ENCODE data around the gene PTH1R.
A peak's percentile ranks its signal among the peaks of the same experiment; 100 is the strongest.
"Not testable (repeated sequence)": the region's sequence is repeated elsewhere in the genome, so short reads cannot be mapped to it uniquely, and the experiment has no call there.

Gene PTH1R

DNA sequence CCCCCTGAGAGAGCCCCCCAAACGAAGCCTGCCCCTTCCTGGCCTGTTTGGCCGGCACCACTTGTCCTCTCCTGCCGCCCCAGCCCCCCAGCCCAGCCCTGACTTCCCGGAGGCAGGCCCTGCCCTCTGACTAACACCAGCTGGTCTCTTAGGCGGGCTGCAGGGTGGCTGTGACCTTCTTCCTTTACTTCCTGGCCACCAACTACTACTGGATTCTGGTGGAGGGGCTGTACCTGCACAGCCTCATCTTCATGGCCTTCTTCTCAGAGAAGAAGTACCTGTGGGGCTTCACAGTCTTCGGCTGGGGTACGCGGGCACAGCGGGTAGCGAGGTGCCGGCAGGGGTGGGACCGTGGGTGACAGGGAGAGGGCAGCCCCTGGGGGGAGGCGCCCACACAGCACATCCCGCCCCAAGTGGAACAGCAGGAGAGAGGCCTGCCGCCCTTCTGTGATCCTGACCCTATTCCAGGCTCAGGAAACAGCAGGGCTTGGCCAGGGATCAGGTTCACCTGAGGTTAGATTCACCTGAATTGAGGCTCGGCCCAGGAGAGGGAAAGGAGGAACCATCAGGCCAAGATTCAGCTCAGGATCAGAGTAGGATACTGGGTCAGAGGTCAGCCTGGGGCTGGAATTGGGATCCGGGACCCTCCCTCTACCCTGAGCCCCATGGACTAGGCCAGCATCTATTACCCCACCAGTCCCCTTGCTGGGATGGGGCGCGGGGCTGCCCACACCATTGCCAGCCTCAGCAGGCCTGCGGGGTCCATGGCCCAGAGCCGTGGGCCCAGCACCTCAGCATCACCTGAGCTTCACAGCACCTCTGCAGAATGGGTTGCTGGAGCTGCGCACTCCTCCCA, 21.9 kb downstream of the PTH1R start:
- DNase-seq (ENCODE audit: low spot score) = no peak

DNA sequence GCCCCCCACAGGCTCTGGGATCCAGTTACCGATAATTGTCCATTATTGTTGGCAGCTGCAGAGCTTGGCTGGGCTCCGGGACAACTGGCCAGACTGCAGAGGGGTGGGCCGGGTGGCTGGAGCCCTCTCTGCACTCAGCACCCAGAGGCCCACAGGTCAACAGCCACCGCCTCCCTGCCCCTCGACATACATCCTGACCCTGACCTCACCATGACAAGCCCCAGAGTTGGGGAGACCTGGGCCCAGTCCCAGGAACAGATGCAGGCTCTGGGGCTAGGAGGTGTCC, 22.4 kb downstream of the PTH1R start:
- DNase-seq (ENCODE audit: low spot score) = no peak

DNA sequence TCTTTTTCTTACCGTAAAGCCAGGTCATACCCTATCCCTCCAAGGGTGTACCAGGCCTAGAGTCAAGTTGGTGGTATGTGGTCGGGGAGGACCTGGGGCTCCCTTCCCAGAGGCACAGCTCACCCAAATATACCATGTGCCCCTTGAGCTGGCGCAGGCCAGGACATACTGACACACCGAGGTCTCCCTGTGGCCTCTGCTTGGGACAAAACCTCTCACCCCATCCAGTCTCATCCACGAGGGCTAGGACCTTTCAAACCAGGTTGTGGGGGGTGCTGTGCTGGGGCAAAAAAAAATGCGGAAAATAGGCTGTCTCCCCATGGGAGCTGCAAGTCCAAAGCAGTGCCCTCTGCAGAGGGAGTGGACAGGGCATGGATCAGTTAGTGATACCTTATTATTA, 22.8 kb downstream of the PTH1R start:
- DNase-seq (ENCODE audit: low spot score) = no peak

DNA sequence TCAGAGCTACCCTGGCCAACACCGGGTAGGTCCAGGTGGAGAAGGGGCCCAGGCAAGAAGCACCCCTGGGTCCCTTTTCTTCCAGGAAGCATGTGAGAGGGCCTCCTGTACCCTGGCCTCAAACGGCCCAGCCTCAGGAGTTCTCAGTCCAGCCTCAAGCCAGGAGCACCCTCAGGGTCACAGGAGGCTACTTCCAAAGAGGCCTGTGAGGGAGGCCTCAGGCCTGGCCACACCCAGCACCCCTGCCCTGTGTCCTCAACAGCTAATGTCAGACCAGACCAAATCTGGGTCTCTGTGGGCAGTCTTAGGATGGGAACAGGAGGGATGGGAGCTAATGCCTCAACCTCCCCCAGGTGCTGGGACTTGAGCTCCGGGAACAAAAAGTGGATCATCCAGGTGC, 23.5 kb downstream of the PTH1R start:
- no peak for DNase-seq (ENCODE audit: low spot score)

DNA sequence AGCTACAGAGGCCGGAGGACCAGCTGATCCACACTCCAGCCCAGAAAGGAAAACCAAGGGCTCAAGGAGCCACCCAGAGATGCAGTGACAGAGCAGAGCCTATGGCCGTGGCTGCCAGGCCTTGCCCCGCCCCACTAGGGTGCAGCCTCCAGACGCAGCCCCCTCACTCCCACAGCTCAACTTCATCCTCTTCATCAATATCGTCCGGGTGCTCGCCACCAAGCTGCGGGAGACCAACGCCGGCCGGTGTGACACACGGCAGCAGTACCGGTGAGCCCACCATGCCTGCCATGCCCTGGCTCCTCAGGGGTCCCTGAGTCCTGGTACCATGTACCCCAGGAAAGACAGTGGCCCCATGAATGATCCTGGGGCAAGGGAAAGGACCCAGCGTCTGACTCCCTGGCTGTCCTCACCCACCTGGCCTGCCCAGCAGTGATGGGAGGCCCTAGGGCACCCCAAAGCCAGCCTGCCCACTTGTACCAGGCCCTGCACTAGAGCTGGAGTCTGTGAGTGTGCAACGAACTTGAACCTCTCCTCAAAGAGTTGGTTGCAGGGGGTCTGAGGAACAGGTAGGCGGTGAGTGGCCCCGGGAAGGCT, 24.2 kb downstream of the PTH1R start:
- no peak for DNase-seq (ENCODE audit: low spot score)

DNA sequence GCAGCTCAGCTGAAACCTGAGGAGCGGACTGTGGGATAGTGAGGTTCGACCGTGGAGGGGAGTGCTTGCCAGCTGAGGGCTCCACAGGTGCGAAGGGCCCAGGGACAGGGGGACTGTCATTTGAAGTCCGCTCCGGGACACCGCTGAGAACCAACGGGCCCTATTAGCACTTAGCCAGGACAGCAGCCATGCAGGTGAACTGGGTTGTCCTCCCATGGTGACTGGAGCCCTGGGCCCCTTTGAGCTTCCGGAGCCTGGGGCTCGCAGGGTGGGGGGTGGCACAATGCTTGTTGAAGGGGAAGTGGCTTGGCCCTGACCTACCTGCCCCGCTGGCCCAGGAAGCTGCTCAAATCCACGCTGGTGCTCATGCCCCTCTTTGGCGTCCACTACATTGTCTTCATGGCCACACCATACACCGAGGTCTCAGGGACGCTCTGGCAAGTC, 24.7 kb downstream of the PTH1R start:
- DNase-seq (ENCODE audit: low spot score) = no peak

DNA sequence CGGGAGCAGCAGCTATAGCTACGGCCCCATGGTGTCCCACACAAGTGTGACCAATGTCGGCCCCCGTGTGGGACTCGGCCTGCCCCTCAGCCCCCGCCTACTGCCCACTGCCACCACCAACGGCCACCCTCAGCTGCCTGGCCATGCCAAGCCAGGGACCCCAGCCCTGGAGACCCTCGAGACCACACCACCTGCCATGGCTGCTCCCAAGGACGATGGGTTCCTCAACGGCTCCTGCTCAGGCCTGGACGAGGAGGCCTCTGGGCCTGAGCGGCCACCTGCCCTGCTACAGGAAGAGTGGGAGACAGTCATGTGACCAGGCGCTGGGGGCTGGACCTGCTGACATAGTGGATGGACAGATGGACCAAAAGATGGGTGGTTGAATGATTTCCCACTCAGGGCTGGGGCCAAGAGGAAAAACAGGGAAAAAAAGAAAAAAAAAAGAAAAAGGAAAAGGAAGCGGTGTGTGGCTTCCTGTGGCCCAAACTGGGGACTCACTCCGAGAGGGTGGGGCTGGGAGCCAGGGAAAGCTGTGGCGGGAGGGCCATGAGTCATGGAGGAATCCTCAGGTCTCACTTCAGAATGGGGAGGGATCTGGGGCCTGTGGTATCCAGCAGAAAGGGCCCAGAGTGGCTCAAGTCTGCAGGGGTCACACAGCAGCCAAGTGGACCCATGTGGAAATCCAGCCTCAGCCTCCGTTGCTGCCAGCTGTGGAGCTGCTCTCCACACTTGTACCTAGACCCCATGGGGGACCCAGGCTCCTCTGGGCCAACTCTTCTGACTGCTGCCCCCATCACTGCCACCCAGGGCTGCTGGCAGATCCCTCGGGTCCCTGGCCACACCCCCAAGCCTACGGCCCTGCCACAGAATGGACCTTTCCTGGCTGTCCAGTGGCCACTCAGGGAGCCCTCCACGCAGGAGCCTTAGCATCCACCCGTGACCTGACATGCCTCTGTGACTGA, 26.1 kb downstream of the PTH1R start:
- DNase-seq (ENCODE audit: low spot score) = no peak

DNA sequence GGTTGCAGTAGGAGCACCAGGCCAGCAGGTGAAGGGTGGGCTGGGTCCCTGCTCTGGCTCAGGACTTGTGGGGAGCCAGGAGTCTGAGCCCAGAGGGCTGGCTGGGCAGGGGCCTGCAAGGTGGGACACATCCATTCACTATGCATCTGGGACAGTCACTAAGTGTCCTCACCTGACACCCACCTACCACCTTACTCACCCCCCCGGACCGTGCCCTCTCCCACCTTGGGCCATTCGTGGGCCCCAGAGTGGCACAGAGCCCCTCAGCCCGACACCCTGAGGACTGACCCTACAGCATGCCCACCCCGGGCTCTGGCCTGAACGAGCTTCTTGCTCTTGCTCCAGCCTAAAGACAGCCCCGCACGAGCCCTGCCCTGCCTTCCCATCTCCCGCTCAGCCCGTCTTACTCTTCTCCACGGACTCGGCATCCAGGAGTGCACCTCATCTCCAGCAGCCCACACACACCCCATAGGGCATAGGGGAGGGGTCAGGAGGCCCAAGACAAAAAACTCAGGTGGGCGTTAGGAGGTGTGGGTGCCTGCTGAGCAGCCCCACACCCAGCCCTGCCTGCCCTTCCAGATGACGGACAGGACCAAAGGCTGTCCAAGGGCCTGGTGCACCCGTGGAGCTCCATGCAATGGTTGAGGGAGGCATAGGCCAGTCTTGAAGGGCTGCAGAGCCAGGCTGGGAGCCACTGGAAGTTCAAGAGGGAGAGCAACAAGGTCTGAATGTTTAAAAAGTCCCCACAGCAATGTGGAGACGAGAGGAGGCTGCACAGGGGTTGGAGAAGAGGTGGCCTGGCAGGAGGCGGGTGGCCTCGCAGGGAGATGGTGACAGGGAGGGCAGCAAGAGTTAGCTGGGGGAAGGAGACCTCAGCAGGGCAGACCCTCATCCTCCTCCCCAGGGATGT, 27.0 kb downstream of the PTH1R start:
- no peak for DNase-seq (ENCODE audit: low spot score)

DNA sequence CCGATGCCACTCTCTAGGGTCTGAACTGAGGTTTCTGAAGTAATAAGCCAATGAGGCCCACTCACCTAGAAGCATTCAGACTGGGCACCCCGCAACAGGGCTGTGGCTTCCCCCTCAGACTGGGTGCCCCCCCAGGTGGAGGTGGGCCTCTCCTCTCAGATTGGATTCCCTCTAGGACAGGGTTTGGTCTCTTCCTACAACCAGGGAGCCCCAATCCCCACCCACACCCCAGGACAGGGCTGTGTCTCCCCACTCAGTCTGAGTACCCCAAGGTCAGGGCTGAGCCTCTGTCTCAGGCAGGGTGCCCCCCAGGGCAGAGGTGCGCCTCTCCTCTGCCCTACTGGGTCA, 27.7 kb downstream of the PTH1R start:
- no peak for DNase-seq (ENCODE audit: low spot score)

DNA sequence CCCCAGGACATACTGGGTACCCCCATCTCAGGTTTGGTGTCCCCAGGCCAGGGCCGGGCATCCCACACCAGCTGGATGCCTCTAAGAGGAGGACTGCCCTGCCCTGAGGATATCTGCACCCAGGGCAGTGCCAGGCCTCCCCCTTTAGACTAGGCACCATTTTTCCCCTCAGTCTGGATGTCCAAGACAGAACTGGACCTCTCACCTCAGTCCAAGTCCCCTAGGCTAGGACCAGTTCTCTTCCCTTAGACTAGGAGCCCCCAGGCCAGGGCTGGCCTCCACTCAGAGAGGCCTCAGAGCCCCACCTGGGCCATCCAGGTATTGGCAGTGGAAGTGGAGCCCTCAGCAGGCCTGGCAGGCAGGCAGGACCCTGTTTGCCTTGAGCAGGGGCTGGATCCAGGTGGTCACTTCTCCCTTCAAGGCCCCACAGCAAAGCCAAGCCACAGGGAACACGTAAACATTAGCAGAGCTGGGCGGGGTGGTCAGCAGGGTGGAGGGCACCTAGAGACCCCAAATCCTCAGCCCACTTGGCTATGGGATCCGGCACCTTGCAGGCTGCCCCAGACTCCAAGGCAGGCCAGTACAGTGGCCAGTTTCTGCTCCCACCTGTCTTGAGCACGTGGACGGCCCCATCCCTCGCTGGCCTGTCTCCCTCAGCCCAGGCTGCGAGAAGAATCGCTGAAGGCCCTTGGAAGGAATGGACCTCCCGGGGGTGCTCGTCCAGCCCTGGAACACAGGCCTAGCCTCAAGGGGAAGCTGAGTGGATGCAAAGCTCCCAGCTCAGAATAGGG, 28.3 kb downstream of the PTH1R start:
- no peak for DNase-seq (ENCODE audit: low spot score)

DNA sequence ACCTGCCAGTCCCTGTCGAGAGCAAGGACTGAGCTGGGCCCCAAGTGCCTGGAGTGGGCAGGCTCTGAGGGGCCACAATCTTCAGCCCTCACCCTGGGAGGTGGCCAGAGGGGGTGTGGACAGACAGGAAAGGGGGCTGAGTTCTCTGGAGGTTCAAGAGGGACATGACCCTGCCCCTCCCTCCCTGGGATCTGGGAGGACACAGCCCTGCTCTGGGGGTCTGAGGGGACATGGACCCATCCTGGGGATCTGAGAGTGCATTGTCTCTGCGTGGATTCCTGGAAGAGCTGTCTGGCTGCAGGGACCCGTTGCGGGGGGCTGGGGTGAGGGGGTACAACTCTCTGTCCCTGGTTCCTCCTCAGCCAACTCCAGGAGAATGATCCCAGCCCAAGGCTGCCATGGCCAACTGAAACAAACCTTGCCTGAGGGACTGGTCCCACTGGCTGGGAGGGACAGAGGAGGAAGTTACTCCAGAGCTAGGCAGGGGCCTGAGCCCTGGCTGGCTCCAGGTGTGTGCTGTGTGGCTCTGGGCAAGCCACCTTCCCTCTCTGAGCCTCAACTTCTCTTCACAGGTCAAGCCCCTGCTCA, 29.0 kb downstream of the PTH1R start:
- no peak for DNase-seq (ENCODE audit: low spot score)

DNA sequence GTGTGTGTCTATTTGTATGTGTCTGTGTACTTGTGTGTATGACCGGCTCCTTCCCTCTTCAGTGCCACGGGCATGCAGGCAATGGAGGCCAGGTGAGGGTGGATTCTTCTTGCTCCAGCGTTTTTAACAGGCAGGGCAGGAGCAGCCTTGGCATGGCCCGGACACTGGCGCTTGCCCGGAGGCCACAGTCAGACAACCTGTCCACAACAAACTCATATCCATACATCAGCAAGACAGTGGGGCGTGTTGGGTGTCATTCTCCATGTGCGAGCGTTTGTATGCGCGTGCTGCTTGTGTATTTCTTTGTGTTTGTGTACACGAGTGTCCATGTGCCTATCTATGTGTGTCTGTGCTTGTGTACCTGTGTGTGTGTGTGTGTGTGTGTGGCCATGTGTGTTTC, 29.8 kb downstream of the PTH1R start:
- no peak for DNase-seq (ENCODE audit: low spot score)

DNA sequence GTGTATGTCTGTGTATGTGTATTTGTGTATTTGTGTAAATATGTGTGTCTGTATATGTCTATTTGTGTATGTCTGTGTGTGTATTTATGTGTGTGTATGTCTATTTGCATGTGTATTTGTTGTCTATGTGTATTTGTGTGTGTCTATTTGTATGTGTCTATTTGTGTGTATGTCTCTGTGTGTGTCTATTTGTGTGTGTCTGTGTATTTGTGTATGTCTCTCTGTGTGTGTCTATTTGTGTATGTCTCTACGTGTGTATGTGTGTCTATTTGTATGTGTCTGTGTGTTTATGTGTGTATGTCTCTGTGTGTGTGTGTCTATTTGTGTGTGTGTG, 30.4 kb downstream of the PTH1R start:
- no peak for DNase-seq (ENCODE audit: low spot score)

DNA sequence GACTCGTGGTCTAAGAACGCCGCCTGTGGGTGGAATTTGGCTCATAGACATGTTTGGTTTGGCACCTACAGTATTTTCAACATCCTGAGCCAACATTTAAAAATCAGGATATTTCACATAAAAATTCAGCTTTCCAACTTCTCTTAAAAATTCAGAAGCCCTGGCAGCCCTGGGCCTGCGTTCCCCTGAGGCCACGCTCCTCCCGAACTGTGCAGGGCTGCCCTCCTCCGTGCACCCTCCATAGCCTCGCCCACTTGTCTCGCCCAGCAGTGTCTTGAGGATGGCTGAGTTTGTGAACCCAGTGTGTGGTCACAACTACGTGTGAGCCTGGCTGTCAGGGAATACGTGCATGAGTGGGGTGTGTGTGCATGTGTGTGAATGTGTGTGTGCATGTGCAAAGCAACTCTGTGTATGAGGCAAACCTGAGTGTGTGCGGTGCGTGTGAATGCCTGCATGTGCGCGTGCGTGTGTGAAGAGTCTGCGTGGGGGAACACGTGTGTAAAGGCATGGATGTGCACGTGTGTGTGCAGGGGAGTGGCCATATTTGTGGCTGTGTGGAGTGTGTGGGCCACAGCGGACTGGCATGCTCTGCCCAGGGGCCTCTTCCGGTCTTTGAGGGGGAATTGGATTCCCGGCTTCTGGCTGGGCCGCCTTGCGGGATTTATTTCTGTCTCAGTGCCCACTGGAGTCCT, 30.9 kb downstream of the PTH1R start:
- no peak for DNase-seq (ENCODE audit: low spot score)

DNA sequence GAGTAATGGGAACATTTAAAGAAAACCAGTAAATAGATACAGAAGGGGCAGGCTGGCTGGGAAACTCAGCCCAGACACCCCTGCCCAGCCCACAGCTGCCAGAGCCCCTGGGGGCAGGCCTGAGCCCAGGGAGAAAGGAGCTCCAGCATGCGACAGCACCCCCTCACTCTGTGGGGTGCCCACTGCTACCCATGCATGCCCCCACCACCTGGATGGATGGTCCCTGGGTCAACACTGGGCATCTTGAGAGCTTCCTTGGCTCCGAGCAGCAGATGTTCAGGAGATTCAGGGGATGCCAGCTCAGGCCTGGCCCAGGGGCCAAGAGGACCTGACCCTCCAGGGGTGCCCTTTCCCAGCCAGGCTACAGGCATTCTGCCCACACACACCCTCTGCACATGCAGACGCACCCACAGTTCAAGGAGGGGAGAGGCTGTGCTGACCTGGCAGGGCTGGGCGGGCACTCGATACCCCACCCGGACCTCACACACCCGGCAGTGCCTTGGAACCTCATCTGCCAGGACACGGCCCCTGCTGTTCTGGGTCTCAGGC, 31.5 kb downstream of the PTH1R start:
- no peak for DNase-seq (ENCODE audit: low spot score)

DNA sequence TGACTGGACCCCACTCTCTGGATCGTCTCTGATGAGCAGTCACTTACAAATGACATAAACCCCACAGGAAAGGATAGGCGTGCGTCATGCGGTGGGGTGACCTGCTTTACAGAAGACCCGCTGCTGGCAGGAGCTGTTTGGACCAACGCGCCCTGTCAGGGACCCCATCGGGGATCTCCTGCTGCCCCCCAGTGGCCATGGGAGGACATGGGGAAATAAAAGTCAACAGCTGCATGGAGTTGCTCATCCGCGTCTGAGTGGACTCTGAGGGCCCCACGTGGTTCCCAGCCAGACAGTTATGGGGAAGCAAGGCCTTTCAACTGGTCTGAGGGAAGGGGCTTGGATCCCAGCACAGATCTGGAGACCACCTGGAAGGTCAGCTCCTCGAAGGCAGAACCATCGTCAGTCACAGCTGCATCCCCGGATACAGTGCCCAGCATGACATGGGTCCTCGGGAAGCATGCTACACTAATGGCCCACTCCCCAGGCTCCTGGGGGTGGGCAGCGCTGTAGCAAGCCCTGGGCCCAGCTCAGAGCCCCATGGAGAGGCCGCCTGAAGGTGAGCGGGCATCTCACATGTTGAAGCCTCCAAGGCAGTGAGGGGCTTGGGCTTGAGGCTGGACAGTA, 32.1 kb downstream of the PTH1R start:
- peak; percentile 66 for DNase-seq (ENCODE audit: low spot score)

DNA sequence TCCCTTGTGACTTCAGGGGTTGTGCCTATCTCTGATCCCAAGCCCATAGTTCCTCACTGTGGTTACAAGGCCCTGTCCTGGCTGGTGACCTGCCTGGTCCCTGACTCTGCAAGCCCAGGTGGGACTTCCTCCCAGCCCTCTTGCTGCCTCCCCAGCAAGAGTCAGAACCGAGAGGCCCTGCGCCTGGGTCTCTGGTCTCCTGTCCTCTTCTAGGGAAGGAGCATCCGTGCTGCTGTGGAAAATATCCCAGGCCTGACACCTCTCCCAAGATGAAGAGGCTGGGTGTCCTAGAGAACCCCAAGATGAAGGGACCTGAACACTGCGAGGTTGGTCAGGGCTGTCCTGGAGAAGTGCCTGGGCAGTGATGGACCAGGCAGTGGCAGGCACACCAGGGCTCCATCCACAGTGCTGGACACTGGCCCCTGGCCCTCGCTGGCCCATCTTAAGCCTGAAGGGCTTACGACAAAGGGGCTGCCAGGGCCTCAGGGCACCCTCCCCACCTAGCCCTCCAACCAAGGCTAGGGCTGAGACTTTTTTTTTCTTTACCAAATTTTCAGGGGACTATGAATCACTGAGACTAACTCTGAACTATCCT, 32.7 kb downstream of the PTH1R start:
- no peak for DNase-seq (ENCODE audit: low spot score)

DNA sequence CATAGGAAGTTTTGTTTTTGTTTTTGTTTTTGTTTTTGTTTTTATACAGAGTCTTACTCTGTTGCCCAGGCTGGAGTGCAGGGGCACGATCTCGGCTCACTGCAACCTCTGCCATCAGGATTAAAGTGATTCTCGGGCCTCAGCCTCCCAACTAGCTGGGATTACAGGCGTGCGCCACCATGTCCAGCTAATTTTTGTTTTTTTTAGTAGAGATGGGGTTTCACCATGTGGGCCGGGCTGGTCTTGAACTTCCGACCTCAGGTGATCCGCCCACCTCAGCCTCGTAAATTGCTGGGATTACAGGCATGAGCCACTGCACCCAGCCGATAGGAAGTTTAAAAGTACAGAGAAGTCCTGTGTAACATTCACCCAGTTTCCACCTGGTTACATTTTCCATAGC, 33.4 kb downstream of the PTH1R start:
- DNase-seq (ENCODE audit: low spot score) = not testable (repeated sequence)

DNA sequence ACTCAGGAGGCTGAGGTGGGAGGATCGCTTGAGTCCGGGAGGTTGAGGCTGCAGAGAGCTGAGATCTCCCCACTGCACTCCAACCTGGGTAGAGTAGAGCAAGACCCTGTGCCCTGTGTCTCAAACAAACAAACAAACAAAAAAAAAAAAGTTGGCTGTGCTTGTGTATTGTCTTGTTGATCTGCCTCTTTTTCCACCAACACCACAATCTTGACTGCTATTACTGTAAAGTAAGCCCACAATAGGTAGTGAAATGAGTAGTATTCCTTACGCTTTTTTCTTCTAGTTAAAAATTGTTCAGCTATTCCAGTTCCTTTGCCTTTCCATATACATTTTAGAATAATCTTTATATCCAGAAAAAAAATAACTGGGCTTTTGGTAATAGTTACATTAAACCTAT, 35.5 kb downstream of the PTH1R start:
- no peak for DNase-seq (ENCODE audit: low spot score)
